SW480 (cell line): ENCODE data around the gene EXOC4.

Source experiments
- DNase-seq: peaks from one replicate; pipeline ENCODE4 v3.0.0-alpha.2; 2016; ENCODE audit warnings: low spot score

The EXOC4 gene

GRCh38 chr7:133575726-133576440 lies 323.0 kb downstream of the EXOC4 start:
- no peak for DNase-seq

GRCh38 chr7:133576612-133577168 lies 323.8 kb downstream of the EXOC4 start:
- DNase-seq, result no peak

- DNase-seq, result no peak
Measured at GRCh38 chr7:133582766-133583523, 330.1 kb downstream of the EXOC4 start.

GRCh38 chr7:133583545-133584171 lies 330.8 kb downstream of the EXOC4 start:
- no peak for DNase-seq

GRCh38 chr7:133584956-133585668 lies 332.2 kb downstream of the EXOC4 start:
- DNase-seq, result no peak

GRCh38 chr7:133586253-133586652 lies 333.4 kb downstream of the EXOC4 start:
- DNase-seq, result no peak

- DNase-seq, result no peak
Measured at GRCh38 chr7:133587903-133588302, 335.0 kb downstream of the EXOC4 start.

GRCh38 chr7:133590795-133591194 lies 337.9 kb downstream of the EXOC4 start:
- no peak for DNase-seq

GRCh38 chr7:133591704-133592340 lies 338.9 kb downstream of the EXOC4 start:
- DNase-seq, result no peak

- no peak for DNase-seq
Measured at GRCh38 chr7:133593561-133593960, 340.7 kb downstream of the EXOC4 start.

GRCh38 chr7:133601617-133602016 lies 348.7 kb downstream of the EXOC4 start:
- DNase-seq, result no peak

GRCh38 chr7:133602291-133602690 lies 349.4 kb downstream of the EXOC4 start:
- DNase-seq, result no peak

- DNase-seq, result no peak
Measured at GRCh38 chr7:133606991-133607390, 354.1 kb downstream of the EXOC4 start.

- DNase-seq, result no peak
Measured at GRCh38 chr7:133609806-133610205, 356.9 kb downstream of the EXOC4 start.

GRCh38 chr7:133611955-133612354 lies 359.1 kb downstream of the EXOC4 start:
- DNase-seq, result no peak

GRCh38 chr7:133613250-133613790 lies 360.4 kb downstream of the EXOC4 start:
- DNase-seq, result no peak

GRCh38 chr7:133614251-133614650 lies 361.4 kb downstream of the EXOC4 start:
- DNase-seq, result no peak

- DNase-seq, result no peak
Measured at GRCh38 chr7:133618970-133619369, 366.1 kb downstream of the EXOC4 start.

- no peak for DNase-seq
Measured at GRCh38 chr7:133619491-133619890, 366.6 kb downstream of the EXOC4 start.

GRCh38 chr7:133623721-133624120 lies 370.8 kb downstream of the EXOC4 start:
- DNase-seq, result no peak

- DNase-seq, result no peak
Measured at GRCh38 chr7:133625046-133625445, 372.2 kb downstream of the EXOC4 start.
